ENCODE data around the gene CCL21. TPM values are rescaled to one million over a fixed set of nuclear protein-coding genes. Genes with fewer than 3 reads are reported as not detected.

CCL21 gene
- total and polyA plus RNA-seq, 12 donors: 1.3 to 44.5 (median 17.9) TPM

GRCh38 chr9:34669809-34670562 lies 40.0 kb downstream of the CCL21 start:
- TF ChIP-seq, protein P1, sequence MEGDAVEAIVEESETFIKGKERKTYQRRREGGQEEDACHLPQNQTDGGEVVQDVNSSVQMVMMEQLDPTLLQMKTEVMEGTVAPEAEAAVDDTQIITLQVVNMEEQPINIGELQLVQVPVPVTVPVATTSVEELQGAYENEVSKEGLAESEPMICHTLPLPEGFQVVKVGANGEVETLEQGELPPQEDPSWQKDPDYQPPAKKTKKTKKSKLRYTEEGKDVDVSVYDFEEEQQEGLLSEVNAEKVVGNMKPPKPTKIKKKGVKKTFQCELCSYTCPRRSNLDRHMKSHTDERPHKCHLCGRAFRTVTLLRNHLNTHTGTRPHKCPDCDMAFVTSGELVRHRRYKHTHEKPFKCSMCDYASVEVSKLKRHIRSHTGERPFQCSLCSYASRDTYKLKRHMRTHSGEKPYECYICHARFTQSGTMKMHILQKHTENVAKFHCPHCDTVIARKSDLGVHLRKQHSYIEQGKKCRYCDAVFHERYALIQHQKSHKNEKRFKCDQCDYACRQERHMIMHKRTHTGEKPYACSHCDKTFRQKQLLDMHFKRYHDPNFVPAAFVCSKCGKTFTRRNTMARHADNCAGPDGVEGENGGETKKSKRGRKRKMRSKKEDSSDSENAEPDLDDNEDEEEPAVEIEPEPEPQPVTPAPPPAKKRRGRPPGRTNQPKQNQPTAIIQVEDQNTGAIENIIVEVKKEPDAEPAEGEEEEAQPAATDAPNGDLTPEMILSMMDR (IDR thresholded peaks at IDR 0.05): no peak
- no peak for ATAC-seq
- Histone ChIP-seq H3K27me3 (no peaks in the 10 kb centered on the region), H3K4me3 (no peak overlapping the region), H3K9me3 (peaks cover 0 to 9% (median 0%) of the 10 kb centered on the region in 11 donors), H3K36me3 (peaks cover 0 to 16% (median 0%) of the 10 kb centered on the region in 9 donors), H3K4me1 (peaks cover 0 to 19% (median 5%) of the 10 kb centered on the region in 9 donors), H3K27ac (no peak overlapping the region)
- intact Hi-C loops (cut with DNase I): no loop called here
- no peak for DNase-seq
- WGBS, 2 donors: 95% methylated on average over 5 of the region's 5 CpGs

DNA sequence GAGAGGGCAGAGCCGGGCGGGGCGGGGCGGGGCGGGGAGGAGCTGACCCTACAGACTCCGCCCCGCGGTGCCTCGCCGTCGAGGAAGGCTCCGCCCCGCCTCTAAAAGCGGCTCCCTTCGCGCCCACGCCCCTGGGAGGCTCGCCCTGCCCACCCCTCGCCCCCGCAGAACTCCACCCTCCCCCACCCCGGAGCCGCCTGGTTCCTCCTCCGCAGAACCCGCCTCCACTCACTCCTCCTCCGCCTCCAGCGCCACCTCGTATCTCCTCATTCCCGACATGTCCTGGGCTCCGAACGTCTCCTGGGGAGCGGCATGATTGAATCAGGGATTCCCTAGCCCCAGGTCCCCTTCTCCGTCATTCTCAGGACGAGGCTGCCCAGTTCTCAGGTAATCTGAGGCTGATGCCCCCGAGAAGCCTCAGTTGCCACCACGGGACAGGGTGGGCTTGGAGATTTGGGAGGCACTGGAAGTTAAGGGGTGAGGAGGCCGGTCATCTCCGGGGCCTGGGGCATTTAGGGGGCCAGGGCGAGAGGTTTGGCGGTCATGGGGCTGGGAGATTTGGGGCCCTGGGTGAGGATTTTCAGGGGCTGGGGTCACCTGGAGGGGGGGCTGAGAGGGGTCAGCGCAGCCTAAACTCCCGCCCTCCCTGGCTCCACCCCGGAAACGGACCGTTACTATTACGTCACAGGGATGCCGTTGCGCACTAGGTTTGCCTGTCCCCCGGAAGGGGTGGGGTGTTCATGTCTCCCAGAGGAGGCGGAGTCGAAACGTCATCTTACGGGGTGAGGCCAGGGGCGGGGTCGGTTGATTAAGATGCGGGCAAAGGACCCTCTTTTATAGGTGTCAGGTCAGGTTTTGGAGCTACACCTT lies 44.3 kb downstream of the CCL21 start:
- intact Hi-C loops (cut with DNase I): loop anchor here in 2 of 10 donors (2.0 kb wide), 2 partner anchors 17 to 37 kb away; no protein-coding TSS in a partner anchor
- peak; percentile 95 to 96 for DNase-seq
- peaks cover 0 to 29% (median 14%) of the 10 kb centered on the region in 9 donors for H3K4me1 ChIP-seq
- no peaks in the 10 kb centered on the region for H3K27me3 ChIP-seq
- 1 to 2% methylated on average over 54 to 55 of the region's 55 CpGs for WGBS, 2 donors
- ATAC-seq: peak; percentile 90 to 95 (median 92)
- H3K36me3 ChIP-seq: peaks cover 0 to 44% (median 7%) of the 10 kb centered on the region in 9 donors
- TF ChIP-seq, protein P1 (IDR thresholded peaks at IDR 0.05): no peak
- peak overlapping the region; percentile 77 to 100 (median 97) for H3K27ac ChIP-seq
- H3K9me3 ChIP-seq: peaks cover 0 to 9% (median 0%) of the 10 kb centered on the region in 11 donors
- peak overlapping the region; percentile 45 to 95 (median 72) for H3K4me3 ChIP-seq

DNA sequence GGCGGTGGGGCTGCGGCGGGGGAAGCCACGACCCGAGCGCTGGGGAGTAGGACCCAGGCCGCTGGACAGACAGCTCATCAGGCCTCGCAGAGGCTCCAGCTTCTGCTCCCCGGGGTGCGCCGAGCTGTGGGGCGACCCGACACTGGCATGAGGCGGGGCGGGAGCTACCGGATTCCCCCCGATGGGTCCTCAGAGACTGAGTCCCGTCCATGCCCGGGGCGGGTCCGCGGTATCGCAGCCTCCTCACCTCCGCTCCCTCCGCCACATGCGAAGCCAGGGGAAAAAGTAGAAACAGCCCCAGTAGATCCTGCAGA lies 44.9 kb downstream of the CCL21 start:
- WGBS, 2 donors: 2 to 3% methylated on average over 21 to 26 of the region's 26 CpGs
- DNase-seq: no peak

More for the DNA sequence above, 44.9 kb downstream of the CCL21 start:
- Histone ChIP-seq H3K4me1 (peaks cover 0 to 29% (median 14%) of the 10 kb centered on the region in 9 donors), H3K27ac (peak overlapping the region; percentile 38 to 100 (median 97)), H3K9me3 (peaks cover 0 to 8% (median 0%) of the 10 kb centered on the region in 11 donors), H3K27me3 (no peaks in the 10 kb centered on the region), H3K36me3 (peaks cover 0 to 50% (median 12%) of the 10 kb centered on the region in 9 donors), H3K4me3 (peak overlapping the region; percentile 45 to 95 (median 72))
- ATAC-seq: peak in 4 of 8 donors; percentile 1 to 9 (median 3)
- TF ChIP-seq, protein P1 (IDR thresholded peaks at IDR 0.05): peak in 2 of 9 donors; percentile 13 to 27
- intact Hi-C loops (cut with DNase I): loop anchor here in 1 of 10 donors (2.0 kb wide), 1 partner anchor 16 kb away; no protein-coding TSS in a partner anchor
